GM18526 (cell line): ENCODE data around the gene CD274.

Source experiments
- POLR2A ChIP-seq: IDR thresholded peaks from 3 replicates; pipeline ENCODE4 v1.6.1; 2011; ENCODE audit not compliant: insufficient read length; ENCODE audit errors: extremely low read depth

Gene CD274

GRCh38 chr9:5453673-5454072 is 3.3 kb downstream of the CD274 start:
- peak; percentile 22 for TF ChIP-seq POLR2A

GRCh38 chr9:5455181-5455580 is 4.8 kb downstream of the CD274 start:
- no peak for TF ChIP-seq POLR2A

- TF ChIP-seq POLR2A, result no peak
These were observed 9.0 kb downstream of the CD274 start for GRCh38 chr9:5459289-5459829.

- no peak for TF ChIP-seq POLR2A
These were observed 9.8 kb downstream of the CD274 start for GRCh38 chr9:5460157-5460556.

- no peak for TF ChIP-seq POLR2A
These were observed 15.7 kb downstream of the CD274 start for GRCh38 chr9:5466005-5466404.

- no peak for TF ChIP-seq POLR2A
These were observed 16.4 kb downstream of the CD274 start for GRCh38 chr9:5466766-5467165.

- no peak for TF ChIP-seq POLR2A
These were observed 18.5 kb downstream of the CD274 start for GRCh38 chr9:5468850-5469249.

GRCh38 chr9:5470122-5470521 is 19.8 kb downstream of the CD274 start:
- TF ChIP-seq POLR2A, result no peak

- TF ChIP-seq POLR2A, result no peak
These were observed 20.5 kb downstream of the CD274 start for GRCh38 chr9:5470816-5471215.

- no peak for TF ChIP-seq POLR2A
These were observed 27.9 kb downstream of the CD274 start for GRCh38 chr9:5478206-5478605.

- no peak for TF ChIP-seq POLR2A
These were observed 29.8 kb downstream of the CD274 start for GRCh38 chr9:5479994-5480694.

GRCh38 chr9:5480919-5481318 is 30.6 kb downstream of the CD274 start:
- TF ChIP-seq POLR2A, result no peak

GRCh38 chr9:5481322-5482040 is 31.1 kb downstream of the CD274 start:
- no peak for TF ChIP-seq POLR2A

GRCh38 chr9:5482194-5482593 is 31.9 kb downstream of the CD274 start:
- TF ChIP-seq POLR2A, result no peak

GRCh38 chr9:5483306-5483705 is 33.0 kb downstream of the CD274 start:
- TF ChIP-seq POLR2A, result no peak

GRCh38 chr9:5485378-5486085 is 35.2 kb downstream of the CD274 start:
- no peak for TF ChIP-seq POLR2A
